ENCODE results near the gene GTF2B.
"Not testable (repeated sequence)": the region's sequence is repeated elsewhere in the genome, so short reads cannot be mapped to it uniquely, and the experiment has no call there.

Gene GTF2B

GRCh38 chr1:88891318-88891950 lies at the start of gene GTF2B:
Gene GTF2B (minus strand): TSS chr1:88891567. CDS start chr1:88891499, 68 bp downstream.
- peak; percentile 36 to 95 (median 81) for DNase-seq

- DNase-seq, result not testable (repeated sequence)
Measured at GRCh38 chr1:88938528-88938927, 47.2 kb upstream of the GTF2B start.

- DNase-seq, result no peak
Measured at GRCh38 chr1:88936760-88937342, 45.5 kb upstream of the GTF2B start.

GRCh38 chr1:88936223-88936523 lies 44.8 kb upstream of the GTF2B start:
- DNase-seq, result no peak

GRCh38 chr1:88935522-88936222 lies 44.3 kb upstream of the GTF2B start:
- DNase-seq, result peak in 1 of 51 donors; percentile 25

GRCh38 chr1:88930176-88930575 lies 38.8 kb upstream of the GTF2B start:
- not testable (repeated sequence) for DNase-seq

GRCh38 chr1:88923224-88923623 lies 31.9 kb upstream of the GTF2B start:
- no peak for DNase-seq

- DNase-seq, result no peak
Measured at GRCh38 chr1:88922214-88922613, 30.8 kb upstream of the GTF2B start.

- no peak for DNase-seq
Measured at GRCh38 chr1:88920845-88921244, 29.5 kb upstream of the GTF2B start.

GRCh38 chr1:88917321-88918025 lies 26.1 kb upstream of the GTF2B start:
- no peak for DNase-seq

- DNase-seq, result no peak
Measured at GRCh38 chr1:88916883-88917282, 25.5 kb upstream of the GTF2B start.

GRCh38 chr1:88911800-88912199 lies 20.4 kb upstream of the GTF2B start:
- not testable (repeated sequence) for DNase-seq

- DNase-seq, result no peak
Measured at GRCh38 chr1:88911161-88911560, 19.8 kb upstream of the GTF2B start.

- DNase-seq, result no peak
Measured at GRCh38 chr1:88910401-88910800, 19.0 kb upstream of the GTF2B start.

- no peak for DNase-seq
Measured at GRCh38 chr1:88900883-88901282, 9.5 kb upstream of the GTF2B start.

- DNase-seq, result no peak
Measured at GRCh38 chr1:88897070-88897730, 5.8 kb upstream of the GTF2B start.

GRCh38 chr1:88892357-88892877 lies 1.1 kb upstream of the GTF2B start:
- DNase-seq, result peak in 1 of 51 donors; percentile 2

GRCh38 chr1:88891951-88892340 lies 579 bp upstream of the GTF2B start:
- no peak for DNase-seq

GRCh38 chr1:88890791-88891317 lies 513 bp downstream of the GTF2B start:
- DNase-seq, result peak in 19 of 51 donors; percentile 2 to 75 (median 15)

GRCh38 chr1:88890131-88890530 lies 1.2 kb downstream of the GTF2B start:
- no peak for DNase-seq

- DNase-seq, result no peak
Measured at GRCh38 chr1:88888750-88889149, 2.6 kb downstream of the GTF2B start.
